ENCODE measurements around the gene CCSER1.

CCSER1 gene

DNA sequence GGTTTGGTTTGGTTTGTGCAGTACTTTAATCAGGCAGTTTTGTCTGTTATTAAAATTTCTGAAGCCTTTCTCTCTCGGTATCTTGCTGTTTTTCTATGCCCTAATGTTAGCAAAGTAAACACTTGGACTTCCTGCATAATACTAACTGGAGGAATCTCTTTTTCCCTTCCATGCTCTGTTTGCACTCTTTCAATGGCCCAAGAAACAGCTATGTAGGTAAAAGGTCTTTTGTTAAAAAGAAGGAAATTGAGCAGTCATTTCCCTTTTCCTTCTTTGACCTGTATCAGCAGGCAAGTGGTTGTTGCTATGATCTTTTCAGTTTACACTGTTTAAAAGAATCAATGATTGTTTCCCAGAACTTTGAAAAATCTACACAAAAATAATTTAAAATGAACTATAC lies 82.7 kb downstream of the CCSER1 start:
- Histone ChIP-seq H3K27me3 (ENCODE audit: insufficient read depth, low read length) (no peaks in the 10 kb centered on the region), H4K20me1 (ENCODE audit: insufficient read depth, low read length) (no peaks in the 10 kb centered on the region), H3F3A (ENCODE audit: insufficient read depth, low read length) (no peaks in the 10 kb centered on the region), H3K9ac (ENCODE audit: low read length) (no peak overlapping the region), H3K27ac (ENCODE audit: low read depth, low read length, poor library complexity, severe bottlenecking) (no peak overlapping the region), H3K9me2 (ENCODE audit: low read depth, low read length) (no peaks in the 10 kb centered on the region), H3K36me3 (ENCODE audit: insufficient read depth, low read length) (no peaks in the 10 kb centered on the region), H3K4me1 (ENCODE audit: insufficient read depth, low read length, severe bottlenecking) (no peaks in the 10 kb centered on the region), H2AFZ (ENCODE audit: low read length) (no peak overlapping the region), H3K4me2 (ENCODE audit: low read length) (no peak overlapping the region), H3K9me3 (ENCODE audit: low read length) (no peaks in the 10 kb centered on the region), H3K4me3 (ENCODE audit: low read depth, low read length, poor library complexity, severe bottlenecking) (no peak overlapping the region), H3K79me2 (ENCODE audit: insufficient read depth, low read length) (no peaks in the 10 kb centered on the region)
- no peak for TF ChIP-seq EZH2 (IDR thresholded peaks at IDR 0.05; ENCODE audit: borderline replicate concordance, low read length)
- TF ChIP-seq, protein P1, sequence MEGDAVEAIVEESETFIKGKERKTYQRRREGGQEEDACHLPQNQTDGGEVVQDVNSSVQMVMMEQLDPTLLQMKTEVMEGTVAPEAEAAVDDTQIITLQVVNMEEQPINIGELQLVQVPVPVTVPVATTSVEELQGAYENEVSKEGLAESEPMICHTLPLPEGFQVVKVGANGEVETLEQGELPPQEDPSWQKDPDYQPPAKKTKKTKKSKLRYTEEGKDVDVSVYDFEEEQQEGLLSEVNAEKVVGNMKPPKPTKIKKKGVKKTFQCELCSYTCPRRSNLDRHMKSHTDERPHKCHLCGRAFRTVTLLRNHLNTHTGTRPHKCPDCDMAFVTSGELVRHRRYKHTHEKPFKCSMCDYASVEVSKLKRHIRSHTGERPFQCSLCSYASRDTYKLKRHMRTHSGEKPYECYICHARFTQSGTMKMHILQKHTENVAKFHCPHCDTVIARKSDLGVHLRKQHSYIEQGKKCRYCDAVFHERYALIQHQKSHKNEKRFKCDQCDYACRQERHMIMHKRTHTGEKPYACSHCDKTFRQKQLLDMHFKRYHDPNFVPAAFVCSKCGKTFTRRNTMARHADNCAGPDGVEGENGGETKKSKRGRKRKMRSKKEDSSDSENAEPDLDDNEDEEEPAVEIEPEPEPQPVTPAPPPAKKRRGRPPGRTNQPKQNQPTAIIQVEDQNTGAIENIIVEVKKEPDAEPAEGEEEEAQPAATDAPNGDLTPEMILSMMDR (IDR thresholded peaks at IDR 0.05; ENCODE audit: low read length) = no peak

DNA sequence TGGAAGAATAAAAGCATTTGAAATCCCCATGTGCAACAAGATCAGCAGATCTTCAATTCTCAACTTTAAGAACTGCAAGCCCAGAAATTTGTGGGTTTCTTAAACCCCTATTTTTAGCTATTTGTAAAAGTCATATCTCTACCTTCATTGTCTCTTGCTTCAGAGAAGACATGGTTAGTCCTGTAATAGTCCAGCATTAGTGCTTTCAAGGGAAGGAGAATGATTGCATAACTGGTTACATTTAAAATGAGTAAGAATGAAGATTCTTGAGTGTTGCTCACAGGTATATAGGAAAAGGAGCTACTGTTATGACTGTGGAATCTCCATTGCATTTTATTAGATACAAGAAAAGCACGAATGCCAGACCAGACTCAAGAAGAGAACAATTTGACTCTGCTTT lies 84.0 kb downstream of the CCSER1 start:
- Histone ChIP-seq H3F3A (ENCODE audit: insufficient read depth, low read length) (no peaks in the 10 kb centered on the region), H3K9me2 (ENCODE audit: low read depth, low read length) (no peaks in the 10 kb centered on the region), H3K27me3 (ENCODE audit: insufficient read depth, low read length) (no peaks in the 10 kb centered on the region), H2AFZ (ENCODE audit: low read length) (no peak overlapping the region), H3K27ac (ENCODE audit: low read depth, low read length, poor library complexity, severe bottlenecking) (no peak overlapping the region), H3K4me3 (ENCODE audit: low read depth, low read length, poor library complexity, severe bottlenecking) (no peak overlapping the region), H3K79me2 (ENCODE audit: insufficient read depth, low read length) (no peaks in the 10 kb centered on the region), H4K20me1 (ENCODE audit: insufficient read depth, low read length) (no peaks in the 10 kb centered on the region), H3K4me1 (ENCODE audit: insufficient read depth, low read length, severe bottlenecking) (no peaks in the 10 kb centered on the region), H3K9me3 (ENCODE audit: low read length) (no peaks in the 10 kb centered on the region), H3K9ac (ENCODE audit: low read length) (no peak overlapping the region), H3K36me3 (ENCODE audit: insufficient read depth, low read length) (no peaks in the 10 kb centered on the region), H3K4me2 (ENCODE audit: low read length) (no peak overlapping the region)
- no peak for TF ChIP-seq EZH2 (IDR thresholded peaks at IDR 0.05; ENCODE audit: borderline replicate concordance, low read length)
- TF ChIP-seq, protein P1 (IDR thresholded peaks at IDR 0.05; ENCODE audit: low read length) = no peak

DNA sequence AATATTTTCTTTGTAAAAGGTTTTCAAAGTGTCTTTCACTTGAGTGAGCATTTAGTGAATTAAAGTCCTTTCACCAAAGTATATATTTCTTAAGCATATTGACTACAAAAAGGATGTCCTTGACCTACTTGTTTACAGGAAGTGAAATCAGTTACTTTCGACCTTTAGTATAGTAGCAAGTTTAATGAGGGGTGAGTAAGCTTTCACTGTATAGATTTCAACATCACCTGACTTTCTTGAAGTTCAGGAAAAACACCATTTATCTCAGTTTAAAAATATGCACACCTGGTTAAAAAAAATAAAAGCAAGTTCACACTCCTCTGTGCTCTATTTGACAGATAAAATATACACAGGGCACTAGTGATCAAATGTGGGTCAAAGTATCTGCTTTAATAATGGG lies 88.1 kb downstream of the CCSER1 start:
- Histone ChIP-seq H3K4me3 (ENCODE audit: low read depth, low read length, poor library complexity, severe bottlenecking) (no peak overlapping the region), H2AFZ (ENCODE audit: low read length) (no peak overlapping the region), H3F3A (ENCODE audit: insufficient read depth, low read length) (no peaks in the 10 kb centered on the region), H3K27me3 (ENCODE audit: insufficient read depth, low read length) (no peaks in the 10 kb centered on the region), H3K9ac (ENCODE audit: low read length) (no peak overlapping the region), H4K20me1 (ENCODE audit: insufficient read depth, low read length) (no peaks in the 10 kb centered on the region), H3K9me3 (ENCODE audit: low read length) (no peaks in the 10 kb centered on the region), H3K4me1 (ENCODE audit: insufficient read depth, low read length, severe bottlenecking) (no peaks in the 10 kb centered on the region), H3K27ac (ENCODE audit: low read depth, low read length, poor library complexity, severe bottlenecking) (no peak overlapping the region), H3K36me3 (ENCODE audit: insufficient read depth, low read length) (no peaks in the 10 kb centered on the region), H3K79me2 (ENCODE audit: insufficient read depth, low read length) (no peaks in the 10 kb centered on the region), H3K4me2 (ENCODE audit: low read length) (no peak overlapping the region), H3K9me2 (ENCODE audit: low read depth, low read length) (no peaks in the 10 kb centered on the region)
- TF ChIP-seq, protein P1 (IDR thresholded peaks at IDR 0.05; ENCODE audit: low read length) = no peak
- TF ChIP-seq EZH2 (IDR thresholded peaks at IDR 0.05; ENCODE audit: borderline replicate concordance, low read length) = no peak

All from OCI-LY1 (cell line).